ENCODE measurements around the gene MMEL1. TPM values are rescaled to one million over a fixed set of nuclear protein-coding genes. Genes with fewer than 3 reads are reported as not detected.

Gene MMEL1
- total RNA-seq, 2 donors from 2014 or later, result not detected

DNA sequence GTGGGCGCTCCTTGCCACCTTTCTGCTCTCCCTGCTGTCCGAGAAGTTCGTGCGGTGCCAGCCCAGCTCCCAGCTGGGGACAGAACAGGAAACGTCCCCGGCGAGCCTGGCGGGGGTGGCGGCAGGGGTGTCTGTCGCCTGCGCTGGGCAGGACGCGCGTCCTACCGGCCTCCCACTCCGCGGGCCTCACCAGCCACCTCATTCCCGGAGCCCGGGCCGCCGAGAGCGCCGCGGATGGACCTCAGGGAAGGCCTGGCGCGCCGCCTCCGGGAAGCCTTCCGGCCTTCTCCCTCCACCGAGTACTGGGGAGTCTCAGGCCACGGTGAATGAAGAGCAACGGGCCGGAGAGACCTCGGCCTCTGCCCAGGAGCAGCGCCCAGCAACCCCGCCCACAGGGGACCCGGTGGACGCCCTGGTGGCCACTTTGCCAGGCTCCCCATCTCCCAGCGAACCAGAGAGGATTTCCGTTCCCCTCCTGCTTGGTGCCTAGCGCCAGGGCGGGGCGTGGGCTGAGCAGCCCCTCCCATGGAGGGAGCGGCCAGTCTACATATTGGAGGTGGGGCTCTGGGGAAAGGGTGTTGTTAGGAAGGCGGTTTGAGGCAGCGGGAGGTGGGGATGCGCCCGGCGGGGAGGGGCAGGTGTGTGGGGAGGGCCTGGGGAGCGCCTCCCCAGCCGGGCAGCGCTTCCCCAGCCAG is 86.2 kb downstream of the MMEL1 start:
- DNase-seq (peak; percentile 74 to 91 (median 88)), ATAC-seq (peak; percentile 63)
- peak overlapping the region; percentile 16 to 48 for H3K4me3 ChIP-seq
- no peaks in the 10 kb centered on the region for H3K36me3 ChIP-seq (replicated peaks in 1 of 2; ENCODE audit: insufficient read depth in 1 of 2, low read depth in 2 of 2)
- 0% methylated on average over 7 to 43 of the region's 52 CpGs for WGBS, 2 donors
- no peaks in the 10 kb centered on the region for H3K9me3 ChIP-seq
- intact Hi-C loops (cut with DNase I), result no loop called here
- TF ChIP-seq POLR2A (IDR thresholded peaks at IDR 0.05), result peak in 2 of 3 donors; percentile 31 to 54
- TF ChIP-seq, protein P1, sequence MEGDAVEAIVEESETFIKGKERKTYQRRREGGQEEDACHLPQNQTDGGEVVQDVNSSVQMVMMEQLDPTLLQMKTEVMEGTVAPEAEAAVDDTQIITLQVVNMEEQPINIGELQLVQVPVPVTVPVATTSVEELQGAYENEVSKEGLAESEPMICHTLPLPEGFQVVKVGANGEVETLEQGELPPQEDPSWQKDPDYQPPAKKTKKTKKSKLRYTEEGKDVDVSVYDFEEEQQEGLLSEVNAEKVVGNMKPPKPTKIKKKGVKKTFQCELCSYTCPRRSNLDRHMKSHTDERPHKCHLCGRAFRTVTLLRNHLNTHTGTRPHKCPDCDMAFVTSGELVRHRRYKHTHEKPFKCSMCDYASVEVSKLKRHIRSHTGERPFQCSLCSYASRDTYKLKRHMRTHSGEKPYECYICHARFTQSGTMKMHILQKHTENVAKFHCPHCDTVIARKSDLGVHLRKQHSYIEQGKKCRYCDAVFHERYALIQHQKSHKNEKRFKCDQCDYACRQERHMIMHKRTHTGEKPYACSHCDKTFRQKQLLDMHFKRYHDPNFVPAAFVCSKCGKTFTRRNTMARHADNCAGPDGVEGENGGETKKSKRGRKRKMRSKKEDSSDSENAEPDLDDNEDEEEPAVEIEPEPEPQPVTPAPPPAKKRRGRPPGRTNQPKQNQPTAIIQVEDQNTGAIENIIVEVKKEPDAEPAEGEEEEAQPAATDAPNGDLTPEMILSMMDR (IDR thresholded peaks at IDR 0.05), result peak in 4 of 7 experiments; percentile 28 to 46 (median 38)
- H3K4me1 ChIP-seq, result peaks cover 49% of the 10 kb centered on the region
- peak overlapping the region; percentile 77 to 96 (median 94) for H3K27ac ChIP-seq
- no peaks in the 10 kb centered on the region for H3K27me3 ChIP-seq

DNA sequence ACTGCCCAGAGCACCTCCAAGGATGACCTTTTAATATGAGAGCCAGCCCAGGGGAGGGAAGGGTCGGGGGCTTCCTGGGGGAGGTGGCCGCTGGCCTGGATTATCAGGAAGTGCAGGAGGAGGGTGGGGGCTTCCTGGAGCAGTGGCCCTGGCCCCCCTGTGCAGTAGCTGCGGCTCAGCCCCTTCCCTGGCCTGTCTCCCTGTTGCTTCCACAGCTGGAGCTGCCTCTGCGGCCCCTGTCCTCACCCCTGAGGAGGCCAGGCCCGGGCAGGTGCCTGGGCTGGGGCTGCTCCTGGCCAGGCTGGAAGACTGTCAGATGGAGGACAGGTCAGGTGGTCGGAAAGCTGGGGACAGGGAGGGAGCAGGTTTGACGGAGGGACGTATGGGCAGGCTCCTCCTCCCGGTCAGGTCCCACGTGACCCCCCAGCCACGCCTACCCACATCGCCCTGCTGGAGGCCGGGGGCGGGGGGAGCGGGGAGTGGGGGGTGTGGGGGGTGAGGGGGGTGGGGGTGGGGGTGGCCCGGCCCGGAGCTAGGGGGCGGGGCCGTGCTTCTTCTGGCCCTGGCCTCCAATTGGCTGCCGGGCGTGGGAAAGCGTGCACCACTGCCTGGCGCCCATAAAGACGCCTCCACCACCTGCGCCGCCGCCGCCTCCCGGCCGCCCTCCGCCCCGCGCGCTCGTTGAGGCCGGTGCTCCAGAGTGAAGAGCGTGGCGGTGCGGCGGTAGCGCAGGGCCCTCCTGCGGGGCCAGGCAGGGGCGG is 86.9 kb downstream of the MMEL1 start:
- ATAC-seq (peak; percentile 62), DNase-seq (peak; percentile 91 to 96 (median 96))
- H3K27me3 ChIP-seq, result peaks cover 0 to 3% of the 10 kb centered on the region in 2 donors
- H3K4me3 ChIP-seq, result peak overlapping the region; percentile 16 to 48
- peak overlapping the region; percentile 77 to 96 (median 94) for H3K27ac ChIP-seq
- WGBS, 2 donors, result 4 to 12% methylated on average over 7 to 37 of the region's 43 CpGs
- H3K4me1 ChIP-seq, result peaks cover 49% of the 10 kb centered on the region
- H3K36me3 ChIP-seq (replicated peaks in 1 of 2; ENCODE audit: insufficient read depth in 1 of 2, low read depth in 2 of 2), result no peaks in the 10 kb centered on the region
- intact Hi-C loops (cut with DNase I), result no loop called here
- TF ChIP-seq, protein P1 (IDR thresholded peaks at IDR 0.05), result no peak
- peak in 1 of 3 donors; percentile 50 for TF ChIP-seq POLR2A (IDR thresholded peaks at IDR 0.05)
- no peaks in the 10 kb centered on the region for H3K9me3 ChIP-seq

DNA sequence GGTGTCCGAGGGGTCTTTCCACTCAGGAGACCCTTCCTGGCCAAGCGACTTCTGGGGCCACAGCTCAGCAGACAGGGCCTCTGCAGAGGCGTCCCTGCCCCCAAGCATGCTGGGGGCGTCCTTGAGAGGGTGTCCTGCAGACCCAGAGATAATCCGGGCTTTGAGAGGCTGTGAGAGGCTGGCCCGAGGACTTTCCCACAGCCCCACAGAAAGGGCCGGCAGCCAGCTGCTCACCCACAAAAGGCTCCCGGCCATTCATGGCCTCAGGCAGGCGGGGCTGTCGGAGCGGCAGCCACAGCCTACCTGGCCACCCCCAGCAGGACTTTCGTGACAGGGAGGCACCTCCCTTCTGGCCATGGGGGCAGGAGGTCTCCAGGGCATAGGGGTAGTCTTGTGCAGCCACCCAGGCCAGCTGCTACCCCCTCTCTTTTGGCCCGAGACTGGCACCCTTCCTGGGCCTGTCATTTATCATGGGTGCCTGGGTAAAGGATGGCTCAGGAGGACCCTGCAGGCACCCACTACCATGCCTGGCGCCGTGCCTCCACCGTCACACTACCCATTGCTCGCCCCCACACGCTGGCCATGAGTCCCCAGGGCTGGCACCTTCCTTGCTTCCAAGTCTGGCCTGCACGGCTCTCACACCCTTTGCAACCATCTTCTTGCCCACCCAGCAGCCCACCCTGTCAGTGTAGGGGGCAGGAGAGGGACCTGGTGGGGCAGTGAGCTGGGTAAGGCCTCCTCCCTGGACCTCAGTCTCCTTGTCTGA is 87.8 kb downstream of the MMEL1 start:
- no peak for ATAC-seq

DNA sequence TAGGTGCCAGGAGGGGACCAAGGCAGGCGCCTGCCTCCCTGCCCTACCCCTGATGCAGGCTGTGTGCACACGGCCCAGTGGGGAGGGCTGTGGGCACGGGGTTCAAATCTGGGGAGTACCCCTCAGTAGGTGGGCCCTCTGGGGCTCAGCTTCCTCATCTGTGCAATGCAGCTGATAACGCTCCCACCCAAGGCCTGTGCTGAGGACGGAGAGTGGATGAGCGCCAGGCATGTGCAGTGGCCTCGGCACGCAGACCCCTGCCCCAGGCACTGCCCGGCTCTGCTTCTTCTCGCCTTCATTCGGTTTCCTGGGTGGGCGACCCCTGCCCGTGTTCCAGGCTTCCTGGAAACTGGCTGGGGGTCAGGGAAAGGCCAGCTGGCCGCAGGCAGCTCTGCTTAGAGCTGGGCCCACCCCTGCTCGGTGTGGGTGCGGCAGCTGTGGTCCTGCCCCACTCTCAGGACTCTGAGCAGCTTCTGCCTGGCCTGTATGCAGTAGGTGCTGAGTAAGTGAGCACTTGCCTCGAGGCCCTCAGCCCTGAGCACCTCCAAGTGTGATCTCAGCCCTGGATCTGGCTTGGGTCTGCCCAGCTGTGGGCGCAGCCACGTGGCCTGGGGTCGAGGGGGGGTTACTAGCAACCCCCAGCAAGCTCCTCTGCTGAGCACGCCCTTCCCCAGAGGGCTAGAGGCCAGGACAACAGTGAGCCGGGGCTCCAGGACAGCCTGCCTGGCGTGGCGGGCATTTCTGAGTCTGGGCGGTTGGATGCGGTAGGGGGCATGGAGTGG is 88.5 kb downstream of the MMEL1 start:
- 71% methylated on average over 24 of the region's 26 CpGs; no CpG with 5 or more reads in 1 of the 2 donors for WGBS, 2 donors
- Histone ChIP-seq H3K4me3 (no peak overlapping the region), H3K36me3 (replicated peaks in 1 of 2; ENCODE audit: insufficient read depth in 1 of 2, low read depth in 2 of 2) (no peaks in the 10 kb centered on the region), H3K27ac (peak overlapping the region in 3 of 4 donors; percentile 77 to 96 (median 92)), H3K9me3 (no peaks in the 10 kb centered on the region), H3K4me1 (peaks cover 44% of the 10 kb centered on the region), H3K27me3 (peaks cover 0 to 4% of the 10 kb centered on the region in 2 donors)
- intact Hi-C loops (cut with DNase I), result no loop called here
- TF ChIP-seq, protein P1 (IDR thresholded peaks at IDR 0.05), result no peak
- TF ChIP-seq POLR2A (IDR thresholded peaks at IDR 0.05), result no peak
- DNase-seq, result no peak
- no peak for ATAC-seq

More for the DNA sequence above, 87.8 kb downstream of the MMEL1 start:
- Histone ChIP-seq H3K4me1 (peaks cover 49% of the 10 kb centered on the region), H3K9me3 (no peaks in the 10 kb centered on the region), H3K27ac (peak overlapping the region; percentile 77 to 96 (median 84)), H3K27me3 (peaks cover 0 to 4% of the 10 kb centered on the region in 2 donors), H3K36me3 (replicated peaks in 1 of 2; ENCODE audit: insufficient read depth in 1 of 2, low read depth in 2 of 2) (no peaks in the 10 kb centered on the region), H3K4me3 (no peak overlapping the region)
- 58 to 77% methylated on average over 7 to 18 of the region's 19 CpGs for WGBS, 2 donors
- intact Hi-C loops (cut with DNase I), result no loop called here
- no peak for DNase-seq
- TF ChIP-seq, protein P1 (IDR thresholded peaks at IDR 0.05), result no peak
- no peak for TF ChIP-seq POLR2A (IDR thresholded peaks at IDR 0.05)

Data from body of pancreas (tissue), 4 donors.